Eye (tissue), 1 donor: ENCODE results near the gene AP3D1.
"Not testable (repeated sequence)": the region's sequence is repeated elsewhere in the genome, so short reads cannot be mapped to it uniquely, and the experiment has no call there.

Experiments
- DNase-seq: peaks from one replicate; pipeline ENCODE4 v3.0.0-alpha.2; 2015

AP3D1 gene

GRCh38 chr19:2151339-2152229 lies at the start of gene AP3D1:
AP3D1 (minus strand) TSS chr19:2151566; CDS start chr19:2151334, 232 bp downstream.
- DNase-seq = peak; percentile 100

- not testable (repeated sequence) for DNase-seq
Measured at GRCh38 chr19:2200624-2201294, 49.4 kb upstream of the AP3D1 start.

- DNase-seq = no peak
Measured at GRCh38 chr19:2199861-2200623, 48.7 kb upstream of the AP3D1 start.

- DNase-seq = peak; percentile 52
Measured at GRCh38 chr19:2199215-2199614, 47.8 kb upstream of the AP3D1 start.

GRCh38 chr19:2198317-2198716 lies 47.0 kb upstream of the AP3D1 start:
- no peak for DNase-seq

- no peak for DNase-seq
Measured at GRCh38 chr19:2197270-2197669, 45.9 kb upstream of the AP3D1 start.

- DNase-seq = no peak
Measured at GRCh38 chr19:2195914-2196313, 44.5 kb upstream of the AP3D1 start.

GRCh38 chr19:2195361-2195760 lies 44.0 kb upstream of the AP3D1 start:
- no peak for DNase-seq

GRCh38 chr19:2194513-2195078 lies 43.2 kb upstream of the AP3D1 start:
- no peak for DNase-seq

GRCh38 chr19:2193807-2194206 lies 42.4 kb upstream of the AP3D1 start:
- DNase-seq = no peak

- no peak for DNase-seq
Measured at GRCh38 chr19:2192862-2193261, 41.5 kb upstream of the AP3D1 start.

- DNase-seq = no peak
Measured at GRCh38 chr19:2191456-2192310, 40.3 kb upstream of the AP3D1 start.

- DNase-seq = no peak
Measured at GRCh38 chr19:2190848-2191455, 39.6 kb upstream of the AP3D1 start.

- no peak for DNase-seq
Measured at GRCh38 chr19:2189880-2190279, 38.5 kb upstream of the AP3D1 start.

- no peak for DNase-seq
Measured at GRCh38 chr19:2188708-2189385, 37.5 kb upstream of the AP3D1 start.

GRCh38 chr19:2187159-2187558 lies 35.8 kb upstream of the AP3D1 start:
- DNase-seq = no peak

- peak; percentile 77 for DNase-seq
Measured at GRCh38 chr19:2186071-2186846, 34.9 kb upstream of the AP3D1 start.

GRCh38 chr19:2185734-2186070 lies 34.3 kb upstream of the AP3D1 start:
- no peak for DNase-seq

- DNase-seq = no peak
Measured at GRCh38 chr19:2184422-2184975, 33.1 kb upstream of the AP3D1 start.

- peak; percentile 23 for DNase-seq
Measured at GRCh38 chr19:2181633-2181997, 30.2 kb upstream of the AP3D1 start.
